K562 (cell line): ENCODE results near the gene GLT6D1. TPM values are rescaled to one million over a fixed set of nuclear protein-coding genes. Genes with fewer than 3 reads are reported as not detected.

Experiments
- ATAC-seq: fragments of 200-7000 bp; cut with Tn5 transposase; 3 replicates; pipeline ENCODE4 v1.9.1; 2020; ENCODE audit warnings: moderate library complexity
- BruUV-seq: library from RNA; stranded (reverse); fragments of 400-500 nt; replicated peaks from 2 replicates; lab custom pipeline; 2021; lab: Mats Ljungman, UMichigan
- CTCF ChIA-PET: fragments of 300-600 bp; formaldehyde crosslinking; extraction: SDS; loops from one replicate; lab custom pipeline; 2021; ENCODE audit warnings: low intra/inter-chr PET ratio; lab: Yijun Ruan, JAX
- POLR2A ChIA-PET: fragments of 300-600, 350-650 bp; sonication (Branson Sonifier 250); formaldehyde crosslinking; extraction: SDS; loops from one replicate; lab custom pipeline; 2021; ENCODE audit warnings: antibody characterized with exemption, inconsistent platforms; lab: Yijun Ruan, JAX
- DNase-seq, 4 experiments: peaks; one replicate each; pipeline versions ENCODE4 v3.0.0 to v3.0.0-alpha.2; 2011 to 2018; ENCODE audit warnings: low spot score in 3 of 4, mixed read lengths in 3 of 4; ENCODE audit errors: extremely low read depth in 1 of 4
- FAIRE-seq: peaks from 2 replicates; lab custom pipeline; 2011; peaks lifted over from hg19 to GRCh38; lab: Jason Lieb, UNC
- H2AFZ ChIP-seq: 2 replicates; pipeline ENCODE4 v1.6.0; 2011; ENCODE audit warnings: low read depth, low read length, control low read depth, inconsistent platforms
- H3K27ac ChIP-seq: fragments of 200-600 bp; 3 replicates; pipeline ENCODE4 v1.8.0; 2011; ENCODE audit warnings: low read depth, mild to moderate bottlenecking, control low read depth, inconsistent platforms, low read length, moderate library complexity, mixed read lengths; ENCODE audit errors: extremely low read depth
- H3K27me3 ChIP-seq, 2 experiments: fragments of 300-600 bp in 1 of 2; 2 replicates in 1 of 2; 3 replicates in 1 of 2; pipeline versions ENCODE4 v1.6.0 to v1.8.0; 2011; ENCODE audit warnings: inconsistent platforms in 2 of 2, low read length in 2 of 2, mild to moderate bottlenecking in 1 of 2, mixed read lengths in 1 of 2, moderate library complexity in 1 of 2; ENCODE audit not compliant: control insufficient read depth in 2 of 2, insufficient read depth in 2 of 2
- H3K36me3 ChIP-seq: fragments of 300-600 bp; 3 replicates; pipeline ENCODE4 v1.8.0; 2011; ENCODE audit warnings: mild to moderate bottlenecking, low read length, inconsistent platforms; ENCODE audit not compliant: control insufficient read depth, insufficient read depth
- H3K4me1 ChIP-seq, 2 experiments: fragments of 200-600 bp in 1 of 2; replicated peaks in 1 of 2; 2 replicates in 1 of 2; 3 replicates in 1 of 2; pipeline versions ENCODE4 v1.5.1 to v1.8.0; 2011; ENCODE audit warnings: inconsistent platforms in 2 of 2, low read length in 2 of 2, mild to moderate bottlenecking in 1 of 2, mixed read lengths in 1 of 2, moderate library complexity in 1 of 2; ENCODE audit not compliant: control insufficient read depth in 2 of 2, insufficient read depth in 2 of 2
- H3K4me2 ChIP-seq: 2 replicates; pipeline ENCODE4 v1.6.1; 2011; ENCODE audit warnings: low read length, control low read depth, inconsistent platforms, mixed read lengths; ENCODE audit not compliant: insufficient read depth
- H3K4me3 ChIP-seq: fragments of 200-600 bp; sonication (generic), shearing (Covaris generic); 2 replicates; pipeline ENCODE4 v1.5.1; 2016; ENCODE audit warnings: control low read depth, inconsistent platforms
- H3K79me2 ChIP-seq: fragments of 200-600 bp; 3 replicates; pipeline ENCODE4 v1.8.0; 2011; ENCODE audit warnings: low read length, inconsistent platforms; ENCODE audit not compliant: control insufficient read depth, insufficient read depth
- H3K9ac ChIP-seq, 2 experiments: 2 replicates each; pipeline versions ENCODE4 v1.6.0 to v1.6.1; 2011; ENCODE audit warnings: low read depth in 2 of 2, low read length in 2 of 2, control low read depth in 1 of 2, inconsistent platforms in 1 of 2, mild to moderate bottlenecking in 1 of 2, mixed read lengths in 1 of 2; ENCODE audit not compliant: insufficient read depth in 1 of 2
- H3K9me1 ChIP-seq: one replicate; pipeline ENCODE4 v1.6.0; 2011; ENCODE audit warnings: inconsistent platforms, mild to moderate bottlenecking, low read length, moderate library complexity; ENCODE audit not compliant: control insufficient read depth, insufficient read depth
- H3K9me3 ChIP-seq: replicated peaks from 2 replicates; pipeline ENCODE4 v1.5.1; 2011; ENCODE audit warnings: low read depth, low read length, inconsistent platforms; ENCODE audit not compliant: control insufficient read depth, insufficient read depth
- H4K20me1 ChIP-seq: replicated peaks from 2 replicates; pipeline ENCODE4 v1.6.1; 2011; ENCODE audit warnings: low read length, inconsistent platforms, mixed read lengths; ENCODE audit not compliant: control insufficient read depth, insufficient read depth
- ATF3 ChIP-seq, 2 experiments: fragments of 450-650 bp in 1 of 2; sonication (generic) in 1 of 2; formaldehyde crosslinking in 1 of 2; IDR thresholded peaks in 1 of 2; conservative IDR thresholded peaks in 1 of 2; 2 replicates each; pipeline versions ENCODE4 v1.6.1 to v1.8.1; 2016 to 2023; ENCODE audit warnings: mild to moderate bottlenecking in 2 of 2, moderate library complexity in 2 of 2, inconsistent platforms in 1 of 2, missing genetic modification reagents in 1 of 2
- DDX20 ChIP-seq: fragments of 450-650 bp; IDR thresholded peaks from 2 replicates; pipeline ENCODE4 v1.6.1; 2016; ENCODE audit warnings: missing genetic modification characterization, low read depth, mild to moderate bottlenecking, missing compliant biosample characterization, moderate library complexity
- HMG20A ChIP-seq: fragments of 450-650 bp; formaldehyde crosslinking; conservative IDR thresholded peaks from 2 replicates; pipeline ENCODE4 v1.4.0; 2020; ENCODE audit warnings: mild to moderate bottlenecking, mixed read lengths
- IRF2 ChIP-seq: sonication (generic); formaldehyde crosslinking; IDR thresholded peaks from 2 replicates; pipeline ENCODE4 v1.8.1; 2022; ENCODE audit warnings: mild to moderate bottlenecking, missing genetic modification reagents
- KLF13 ChIP-seq: fragments of 450-650 bp; IDR thresholded peaks from 2 replicates; pipeline ENCODE4 v1.6.1; 2016; ENCODE audit warnings: missing genetic modification characterization, low read depth, mild to moderate bottlenecking, missing compliant biosample characterization, moderate library complexity, borderline replicate concordance
- MTA2 ChIP-seq: fragments of 450-650 bp; IDR thresholded peaks from 2 replicates; pipeline ENCODE4 v1.6.1; 2016; ENCODE audit warnings: low read depth
- PCBP1 ChIP-seq: fragments of 200-400 bp; formaldehyde crosslinking; IDR thresholded peaks from 2 replicates; pipeline ENCODE4 v1.6.1; 2018; ENCODE audit warnings: mild to moderate bottlenecking, low read depth, low read length; ENCODE audit not compliant: poor library complexity, severe bottlenecking
- POLR2H ChIP-seq: IDR thresholded peaks from 2 replicates; pipeline ENCODE4 v1.6.1; 2016; ENCODE audit warnings: missing genetic modification characterization, low read depth, mild to moderate bottlenecking, control low read depth, missing compliant biosample characterization, moderate library complexity
- TAF1 ChIP-seq: IDR thresholded peaks from 2 replicates; pipeline ENCODE4 v1.6.1; 2011; ENCODE audit warnings: mild to moderate bottlenecking, low read length, moderate library complexity; ENCODE audit not compliant: insufficient read depth, control insufficient read depth, severe bottlenecking; ENCODE audit errors: extremely low read depth
- ZKSCAN1 ChIP-seq: fragments of 150-350 bp; IDR thresholded peaks from 2 replicates; pipeline ENCODE4 v1.6.1; 2016; ENCODE audit warnings: low read depth, low read length
- ZKSCAN3 ChIP-seq: fragments of 250-450 bp; sonication (Bioruptor Pico); IDR thresholded peaks from 2 replicates; pipeline ENCODE4 v1.4.0; 2020
- ZNF121 ChIP-seq: sonication (generic); formaldehyde crosslinking; conservative IDR thresholded peaks from 2 replicates; pipeline ENCODE4 v1.8.0; 2022; ENCODE audit warnings: missing genetic modification reagents
- ZNF398 ChIP-seq: fragments of 250-450 bp; sonication (Bioruptor Pico); IDR thresholded peaks from 2 replicates; pipeline ENCODE4 v1.8.0; 2021; ENCODE audit warnings: moderate library complexity, mild to moderate bottlenecking, inconsistent platforms
- WGBS: fragments of 100-300 bp; shearing (Covaris generic); methylation state at CpG from one replicate; pipeline ENCODE4 v1.1.6; 2016; ENCODE audit warnings: low coverage, mixed read lengths; ENCODE audit not compliant: insufficient coverage; ENCODE audit errors: missing lambda C conversion rate; 5-methylcytosine and 5-hydroxymethylcytosine counted together
- in situ Hi-C: fragments of 300-500 bp; cut with MboI; formaldehyde crosslinking; loops from 4 replicates; pipeline ENCODE4 v1.15.0; 2018; ENCODE audit warnings: inconsistent platforms, mixed read lengths
- intact Hi-C: fragments of 100-400 bp; cut with micrococcal nuclease; formaldehyde crosslinking; loops from 2 replicates; pipeline ENCODE4 v1.14.2; 2022
- polyA plus RNA-seq, 8 experiments: library from polyadenylated mRNA; depleted of rRNA in 4 of 8; stranded (reverse) in 5 of 8; unstranded in 3 of 8; fragments of >200 nt; fragmentation: Nextera tagmentation in 2 of 8; fragmentation: Illumina TruSeq in 1 of 8; extraction: Ambion mirVana in 2 of 8; extraction: Trizol in 1 of 8; gene quantifications; 2 replicates each; pipeline versions ENCODE4 v1.2.1 to v1.2.3, GENCODE V29; 2011 to 2014; ENCODE audit warnings: inconsistent platforms in 1 of 8, missing spikeins in 1 of 8
- total RNA-seq, 7 experiments: library from RNA; depleted of rRNA in 6 of 7; stranded (reverse); fragments of >200 nt in 6 of 7; fragmentation: Illumina TruSeq in 2 of 7; extraction: Trizol in 2 of 7; gene quantifications; 2 replicates each; pipeline versions ENCODE4 v1.2.1 to v1.2.3, GENCODE V29; 2011 to 2021; ENCODE audit warnings: low replicate concordance in 1 of 7

Gene GLT6D1
- total and polyA plus RNA-seq, 9 of the 15 experiments (the other 6 are each of a cell fraction or from before 2014, with no cell fraction given) = not detected

GRCh38 chr9:135624282-135624681 lies 15.1 kb downstream of the GLT6D1 start:
- ChIA-PET POLR2A (no interaction called here), CTCF (no interaction called here)
- intact Hi-C loops = no loop called here
- ATAC-seq (no peak), FAIRE-seq (no peak), DNase-seq (no peak)
- no peak overlapping the region for H3K9ac ChIP-seq
- H3K4me2 ChIP-seq = no peak overlapping the region
- BruUV-seq = no TSS peak
- no peaks in the 10 kb centered on the region for H4K20me1 ChIP-seq
- in situ Hi-C loops = no loop called here
- no peak overlapping the region for H2AFZ ChIP-seq
- no peak overlapping the region for H3K27ac ChIP-seq
- no peaks in the 10 kb centered on the region for H3K4me1 ChIP-seq
- H3K9me1 ChIP-seq = no peaks in the 10 kb centered on the region
- peaks cover 2% of the 10 kb centered on the region; the same call in 1 of the 2 replicates for H3K9me3 ChIP-seq
- no peak for TF ChIP-seq ATF3 (IDR thresholded peaks at IDR 0.05)
- TF ChIP-seq ATF3 (CRISPR knock-in tag; conservative IDR thresholded peaks at IDR 0.05) = no peak
- H3K4me3 ChIP-seq = no peak overlapping the region
- H3K36me3 ChIP-seq = no peaks in the 10 kb centered on the region
- WGBS = 4% methylated on average over 13 of the region's 14 CpGs
- H3K79me2 ChIP-seq = no peaks in the 10 kb centered on the region
- peaks cover 18 to 47% of the 10 kb centered on the region in 2 experiments; a peak in 4 of 5 replicates for H3K27me3 ChIP-seq

GRCh38 chr9:135622415-135623020 lies 16.8 kb downstream of the GLT6D1 start:
- no TSS peak for BruUV-seq
- H3K36me3 ChIP-seq = no peaks in the 10 kb centered on the region
- no peak overlapping the region for H3K9ac ChIP-seq
- DNase-seq (no peak), FAIRE-seq (no peak), ATAC-seq (no peak)
- peaks cover 18 to 63% of the 10 kb centered on the region in 2 experiments; a peak in 4 of 5 replicates for H3K27me3 ChIP-seq
- CTCF ChIA-PET = no interaction called here
- H3K9me1 ChIP-seq = no peaks in the 10 kb centered on the region
- H2AFZ ChIP-seq = no peak overlapping the region
- no peaks in the 10 kb centered on the region for H3K79me2 ChIP-seq
- no peaks in the 10 kb centered on the region for H4K20me1 ChIP-seq
- POLR2A ChIA-PET = no interaction called here
- in situ Hi-C loops = no loop called here
- intact Hi-C loops = no loop called here
- no peaks in the 10 kb centered on the region for H3K4me1 ChIP-seq
- H3K27ac ChIP-seq = no peak overlapping the region
- no peak overlapping the region for H3K4me3 ChIP-seq
- peaks cover 2% of the 10 kb centered on the region; the same call in 1 of the 2 replicates for H3K9me3 ChIP-seq
- WGBS = 0% methylated on average over 11 of the region's 11 CpGs
- H3K4me2 ChIP-seq = no peak overlapping the region
- TF ChIP-seq ZKSCAN1 = no peak
- TF ChIP-seq ZNF398 (CRISPR knock-in tag) = no peak
- no peak for TF ChIP-seq HMG20A (CRISPR knock-in tag)
- no peak for TF ChIP-seq IRF2 (CRISPR knock-in tag)
- no peak for TF ChIP-seq PCBP1
- TF ChIP-seq DDX20 (tag) = no peak
- TF ChIP-seq KLF13 = no peak
- no peak for TF ChIP-seq TAF1
- no peak for TF ChIP-seq ZNF121 (CRISPR knock-in tag)
- no peak for TF ChIP-seq POLR2H (tag)
- TF ChIP-seq ZKSCAN3 (CRISPR knock-in tag) = no peak
- TF ChIP-seq MTA2 = no peak
